ENCODE data around the gene TENM4.

DNA sequence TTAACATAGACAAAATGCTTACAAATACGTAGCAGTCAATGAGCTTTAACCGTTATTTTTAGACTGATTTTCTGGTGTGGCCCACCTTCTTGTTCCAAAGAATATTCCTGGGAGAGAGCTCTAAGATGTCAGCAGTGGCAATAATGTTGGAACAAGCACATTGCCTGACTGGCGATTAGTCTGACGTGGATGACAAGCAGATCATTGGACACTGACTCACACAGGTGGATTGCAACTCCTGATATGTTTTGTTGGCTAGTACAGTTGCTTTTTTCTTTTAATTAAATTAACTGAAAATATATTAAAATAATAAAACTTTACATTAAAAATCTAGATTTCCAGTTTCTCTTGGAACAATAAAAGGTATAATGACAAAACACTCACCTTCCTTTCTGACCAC, 78.0 kb downstream of the TENM4 start:
- TF ChIP-seq, protein P1, sequence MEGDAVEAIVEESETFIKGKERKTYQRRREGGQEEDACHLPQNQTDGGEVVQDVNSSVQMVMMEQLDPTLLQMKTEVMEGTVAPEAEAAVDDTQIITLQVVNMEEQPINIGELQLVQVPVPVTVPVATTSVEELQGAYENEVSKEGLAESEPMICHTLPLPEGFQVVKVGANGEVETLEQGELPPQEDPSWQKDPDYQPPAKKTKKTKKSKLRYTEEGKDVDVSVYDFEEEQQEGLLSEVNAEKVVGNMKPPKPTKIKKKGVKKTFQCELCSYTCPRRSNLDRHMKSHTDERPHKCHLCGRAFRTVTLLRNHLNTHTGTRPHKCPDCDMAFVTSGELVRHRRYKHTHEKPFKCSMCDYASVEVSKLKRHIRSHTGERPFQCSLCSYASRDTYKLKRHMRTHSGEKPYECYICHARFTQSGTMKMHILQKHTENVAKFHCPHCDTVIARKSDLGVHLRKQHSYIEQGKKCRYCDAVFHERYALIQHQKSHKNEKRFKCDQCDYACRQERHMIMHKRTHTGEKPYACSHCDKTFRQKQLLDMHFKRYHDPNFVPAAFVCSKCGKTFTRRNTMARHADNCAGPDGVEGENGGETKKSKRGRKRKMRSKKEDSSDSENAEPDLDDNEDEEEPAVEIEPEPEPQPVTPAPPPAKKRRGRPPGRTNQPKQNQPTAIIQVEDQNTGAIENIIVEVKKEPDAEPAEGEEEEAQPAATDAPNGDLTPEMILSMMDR (IDR thresholded peaks at IDR 0.05; ENCODE audit: borderline replicate concordance, extremely low read depth, low read length, poor library complexity, severe bottlenecking) = no peak
- no peak for TF ChIP-seq EZH2 (IDR thresholded peaks at IDR 0.05; ENCODE audit: borderline replicate concordance, low read depth, low read length, severe bottlenecking)

Measured in DND-41 (cell line).